SK-N-SH (cell line): Measurements from ENCODE around the gene B4GALNT1.

Experiments used
- EP300 ChIP-seq, 2 experiments: IDR thresholded peaks; 2 replicates each; pipeline versions ENCODE4 v1.4.0 to v1.6.1; 2012; ENCODE audit warnings: borderline replicate concordance in 1 of 2, low read depth in 1 of 2, low read length in 1 of 2
- EZH2phosphoT487 ChIP-seq: fragments of 200-600 bp; sonication (generic); IDR thresholded peaks from 2 replicates; pipeline ENCODE4 v1.6.1; 2017; ENCODE audit warnings: low read depth, mixed run types, mild to moderate bottlenecking, antibody characterized with exemption, moderate library complexity, borderline replicate concordance
- FOXM1 ChIP-seq: IDR thresholded peaks from 2 replicates; pipeline ENCODE4 v1.4.0; 2012; ENCODE audit warnings: low read depth, mild to moderate bottlenecking
- NRF1 ChIP-seq: IDR thresholded peaks from 2 replicates; pipeline ENCODE4 v1.6.1; 2012; ENCODE audit warnings: low read depth, mild to moderate bottlenecking, low read length
- POLR2AphosphoS5 ChIP-seq: IDR thresholded peaks from 2 replicates; pipeline ENCODE4 v1.6.1; 2012; ENCODE audit warnings: low read depth, low read length
- RCOR1 ChIP-seq: fragments of 150-350 bp; IDR thresholded peaks from 2 replicates; pipeline ENCODE4 v1.6.1; 2017; ENCODE audit warnings: antibody characterized with exemption, low read length
- RFX5 ChIP-seq: IDR thresholded peaks from 2 replicates; pipeline ENCODE4 v1.6.1; 2012; ENCODE audit warnings: mild to moderate bottlenecking, improper control_type of control experiment, low read length
- SIN3A ChIP-seq: IDR thresholded peaks from 2 replicates; pipeline ENCODE4 v1.6.1; 2012; ENCODE audit warnings: low read depth, mild to moderate bottlenecking, low read length, moderate library complexity, borderline replicate concordance
- SMC3 ChIP-seq: IDR thresholded peaks from 2 replicates; pipeline ENCODE4 v1.6.1; 2012; ENCODE audit warnings: low read depth, low read length, improper control_type of control experiment
- YY1 ChIP-seq: IDR thresholded peaks from 2 replicates; pipeline ENCODE4 v1.4.0; 2012; ENCODE audit warnings: low read depth, mild to moderate bottlenecking
- TF ChIP-seq, protein P1 (sequence below): fragments of 200-600 bp; sonication (generic); IDR thresholded peaks from 2 replicates; pipeline ENCODE4 v1.6.1; 2017; ENCODE audit warnings: antibody characterized with exemption, mild to moderate bottlenecking, moderate library complexity
- TF ChIP-seq, protein P2 (sequence below): IDR thresholded peaks from 2 replicates; pipeline ENCODE4 v1.6.1; 2012; ENCODE audit warnings: mild to moderate bottlenecking, low read depth, low read length, moderate library complexity
- TF ChIP-seq, protein P3 (sequence below): IDR thresholded peaks from 2 replicates; pipeline ENCODE4; 2012

DNA sequence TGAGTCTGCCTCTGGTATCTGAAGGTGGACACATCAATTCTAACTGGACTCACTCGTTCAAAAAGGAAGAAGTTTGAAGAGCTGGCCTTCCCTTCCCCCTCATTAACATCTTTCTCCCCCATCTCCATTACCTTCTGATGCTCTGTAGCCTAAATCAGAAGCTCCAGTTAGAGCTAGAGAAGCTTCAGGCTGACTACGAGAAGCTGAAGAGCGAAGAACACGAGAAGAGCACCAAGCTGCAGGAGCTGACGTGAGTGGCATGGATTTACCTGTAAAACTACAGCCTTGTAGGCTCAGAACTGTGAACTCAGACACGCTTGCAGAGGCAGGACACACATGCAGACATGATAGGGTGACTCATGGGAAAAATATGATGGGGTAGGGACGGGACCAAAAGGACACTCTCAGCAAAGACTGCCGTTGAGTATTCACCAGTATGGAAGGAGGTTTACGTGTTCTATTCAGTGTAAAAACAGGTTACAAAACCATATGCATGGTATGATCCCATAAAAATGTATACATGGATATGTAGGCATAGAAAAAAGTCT, 56.3 kb downstream of the B4GALNT1 start:
- TF ChIP-seq RCOR1 (no peak), YY1 (no peak), EZH2phosphoT487 (no peak), POLR2AphosphoS5 (no peak), RFX5 (no peak), NRF1 (no peak), FOXM1 (no peak), EP300 (IDR thresholded peaks at IDR 0.05; ENCODE audit: borderline replicate concordance in 1 of 2, low read depth in 1 of 2, low read length in 1 of 2) (no peak), SMC3 (no peak), SIN3A (no peak)
- TF ChIP-seq, protein P1, sequence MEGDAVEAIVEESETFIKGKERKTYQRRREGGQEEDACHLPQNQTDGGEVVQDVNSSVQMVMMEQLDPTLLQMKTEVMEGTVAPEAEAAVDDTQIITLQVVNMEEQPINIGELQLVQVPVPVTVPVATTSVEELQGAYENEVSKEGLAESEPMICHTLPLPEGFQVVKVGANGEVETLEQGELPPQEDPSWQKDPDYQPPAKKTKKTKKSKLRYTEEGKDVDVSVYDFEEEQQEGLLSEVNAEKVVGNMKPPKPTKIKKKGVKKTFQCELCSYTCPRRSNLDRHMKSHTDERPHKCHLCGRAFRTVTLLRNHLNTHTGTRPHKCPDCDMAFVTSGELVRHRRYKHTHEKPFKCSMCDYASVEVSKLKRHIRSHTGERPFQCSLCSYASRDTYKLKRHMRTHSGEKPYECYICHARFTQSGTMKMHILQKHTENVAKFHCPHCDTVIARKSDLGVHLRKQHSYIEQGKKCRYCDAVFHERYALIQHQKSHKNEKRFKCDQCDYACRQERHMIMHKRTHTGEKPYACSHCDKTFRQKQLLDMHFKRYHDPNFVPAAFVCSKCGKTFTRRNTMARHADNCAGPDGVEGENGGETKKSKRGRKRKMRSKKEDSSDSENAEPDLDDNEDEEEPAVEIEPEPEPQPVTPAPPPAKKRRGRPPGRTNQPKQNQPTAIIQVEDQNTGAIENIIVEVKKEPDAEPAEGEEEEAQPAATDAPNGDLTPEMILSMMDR = no peak
- TF ChIP-seq, protein P2, sequence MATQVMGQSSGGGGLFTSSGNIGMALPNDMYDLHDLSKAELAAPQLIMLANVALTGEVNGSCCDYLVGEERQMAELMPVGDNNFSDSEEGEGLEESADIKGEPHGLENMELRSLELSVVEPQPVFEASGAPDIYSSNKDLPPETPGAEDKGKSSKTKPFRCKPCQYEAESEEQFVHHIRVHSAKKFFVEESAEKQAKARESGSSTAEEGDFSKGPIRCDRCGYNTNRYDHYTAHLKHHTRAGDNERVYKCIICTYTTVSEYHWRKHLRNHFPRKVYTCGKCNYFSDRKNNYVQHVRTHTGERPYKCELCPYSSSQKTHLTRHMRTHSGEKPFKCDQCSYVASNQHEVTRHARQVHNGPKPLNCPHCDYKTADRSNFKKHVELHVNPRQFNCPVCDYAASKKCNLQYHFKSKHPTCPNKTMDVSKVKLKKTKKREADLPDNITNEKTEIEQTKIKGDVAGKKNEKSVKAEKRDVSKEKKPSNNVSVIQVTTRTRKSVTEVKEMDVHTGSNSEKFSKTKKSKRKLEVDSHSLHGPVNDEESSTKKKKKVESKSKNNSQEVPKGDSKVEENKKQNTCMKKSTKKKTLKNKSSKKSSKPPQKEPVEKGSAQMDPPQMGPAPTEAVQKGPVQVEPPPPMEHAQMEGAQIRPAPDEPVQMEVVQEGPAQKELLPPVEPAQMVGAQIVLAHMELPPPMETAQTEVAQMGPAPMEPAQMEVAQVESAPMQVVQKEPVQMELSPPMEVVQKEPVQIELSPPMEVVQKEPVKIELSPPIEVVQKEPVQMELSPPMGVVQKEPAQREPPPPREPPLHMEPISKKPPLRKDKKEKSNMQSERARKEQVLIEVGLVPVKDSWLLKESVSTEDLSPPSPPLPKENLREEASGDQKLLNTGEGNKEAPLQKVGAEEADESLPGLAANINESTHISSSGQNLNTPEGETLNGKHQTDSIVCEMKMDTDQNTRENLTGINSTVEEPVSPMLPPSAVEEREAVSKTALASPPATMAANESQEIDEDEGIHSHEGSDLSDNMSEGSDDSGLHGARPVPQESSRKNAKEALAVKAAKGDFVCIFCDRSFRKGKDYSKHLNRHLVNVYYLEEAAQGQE = no peak
- TF ChIP-seq, protein P3, sequence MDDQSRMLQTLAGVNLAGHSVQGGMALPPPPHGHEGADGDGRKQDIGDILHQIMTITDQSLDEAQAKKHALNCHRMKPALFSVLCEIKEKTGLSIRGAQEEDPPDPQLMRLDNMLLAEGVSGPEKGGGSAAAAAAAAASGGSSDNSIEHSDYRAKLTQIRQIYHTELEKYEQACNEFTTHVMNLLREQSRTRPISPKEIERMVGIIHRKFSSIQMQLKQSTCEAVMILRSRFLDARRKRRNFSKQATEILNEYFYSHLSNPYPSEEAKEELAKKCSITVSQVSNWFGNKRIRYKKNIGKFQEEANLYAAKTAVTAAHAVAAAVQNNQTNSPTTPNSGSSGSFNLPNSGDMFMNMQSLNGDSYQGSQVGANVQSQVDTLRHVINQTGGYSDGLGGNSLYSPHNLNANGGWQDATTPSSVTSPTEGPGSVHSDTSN = no peak
